Coronary artery (tissue), 2 donors: Measurements from ENCODE around the gene RBFOX2.

Experiments used
- DNase-seq: peaks from one replicate; pipeline ENCODE4 v3.0.0-alpha.2; 2017; ENCODE audit warnings: low spot score
- H3K27ac ChIP-seq, 2 donors: fragments of 200-600 bp; sonication (generic); one replicate each; pipeline ENCODE4 v1.5.1; 2016 to 2019
- H3K4me3 ChIP-seq: fragments of 200-600 bp; sonication (generic); 2 replicates; pipeline ENCODE4 v1.5.1; 2016; ENCODE audit warnings: mild to moderate bottlenecking, moderate library complexity
- TF ChIP-seq, protein P1 (sequence below): fragments of 200-600 bp; sonication (generic); IDR thresholded peaks from one replicate; pipeline ENCODE4 v1.5.1; 2019; ENCODE audit warnings: antibody characterized with exemption

Gene RBFOX2

DNA sequence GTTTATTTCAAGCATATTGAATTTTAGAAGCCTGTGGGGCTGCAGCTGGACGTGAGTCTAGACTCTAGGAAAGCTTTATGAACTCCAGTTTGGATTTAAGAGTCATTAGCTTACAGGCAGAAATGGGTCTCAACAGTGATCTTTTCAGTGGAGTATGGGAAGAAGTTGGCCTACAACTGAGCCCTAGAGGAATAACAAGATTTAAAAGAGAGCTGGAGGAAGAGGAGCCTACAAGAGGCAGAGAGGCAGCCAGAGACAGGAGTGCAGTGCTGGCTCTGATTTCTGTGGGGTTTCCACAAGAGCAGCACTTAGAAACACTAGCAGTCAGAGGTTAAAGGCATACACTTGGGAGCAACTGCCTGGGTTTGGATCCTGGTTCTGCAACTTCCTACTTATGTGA is 293.1 kb downstream of the RBFOX2 start:
- DNase-seq, result no peak
- H3K27ac ChIP-seq, result no peak overlapping the region
- no peak overlapping the region for H3K4me3 ChIP-seq
- TF ChIP-seq, protein P1, sequence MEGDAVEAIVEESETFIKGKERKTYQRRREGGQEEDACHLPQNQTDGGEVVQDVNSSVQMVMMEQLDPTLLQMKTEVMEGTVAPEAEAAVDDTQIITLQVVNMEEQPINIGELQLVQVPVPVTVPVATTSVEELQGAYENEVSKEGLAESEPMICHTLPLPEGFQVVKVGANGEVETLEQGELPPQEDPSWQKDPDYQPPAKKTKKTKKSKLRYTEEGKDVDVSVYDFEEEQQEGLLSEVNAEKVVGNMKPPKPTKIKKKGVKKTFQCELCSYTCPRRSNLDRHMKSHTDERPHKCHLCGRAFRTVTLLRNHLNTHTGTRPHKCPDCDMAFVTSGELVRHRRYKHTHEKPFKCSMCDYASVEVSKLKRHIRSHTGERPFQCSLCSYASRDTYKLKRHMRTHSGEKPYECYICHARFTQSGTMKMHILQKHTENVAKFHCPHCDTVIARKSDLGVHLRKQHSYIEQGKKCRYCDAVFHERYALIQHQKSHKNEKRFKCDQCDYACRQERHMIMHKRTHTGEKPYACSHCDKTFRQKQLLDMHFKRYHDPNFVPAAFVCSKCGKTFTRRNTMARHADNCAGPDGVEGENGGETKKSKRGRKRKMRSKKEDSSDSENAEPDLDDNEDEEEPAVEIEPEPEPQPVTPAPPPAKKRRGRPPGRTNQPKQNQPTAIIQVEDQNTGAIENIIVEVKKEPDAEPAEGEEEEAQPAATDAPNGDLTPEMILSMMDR, result no peak

DNA sequence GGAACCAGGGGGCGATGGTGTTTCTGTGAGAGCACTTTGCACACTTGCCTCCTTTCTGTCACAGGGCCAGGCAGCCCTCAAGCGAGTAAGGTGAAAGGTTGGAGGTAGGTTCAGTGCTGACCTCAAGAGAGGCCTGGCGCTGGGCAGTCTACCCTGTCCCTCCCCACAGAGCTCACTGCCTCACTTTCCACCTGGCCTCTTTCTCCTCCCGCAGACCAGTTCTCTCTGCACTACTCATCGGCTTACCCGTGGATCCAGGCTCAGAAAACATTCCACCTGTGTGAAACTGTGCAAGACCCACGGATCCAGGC is 294.2 kb downstream of the RBFOX2 start:
- Histone ChIP-seq H3K27ac (no peak overlapping the region), H3K4me3 (no peak overlapping the region)
- DNase-seq, result no peak
- TF ChIP-seq, protein P1, result no peak

DNA sequence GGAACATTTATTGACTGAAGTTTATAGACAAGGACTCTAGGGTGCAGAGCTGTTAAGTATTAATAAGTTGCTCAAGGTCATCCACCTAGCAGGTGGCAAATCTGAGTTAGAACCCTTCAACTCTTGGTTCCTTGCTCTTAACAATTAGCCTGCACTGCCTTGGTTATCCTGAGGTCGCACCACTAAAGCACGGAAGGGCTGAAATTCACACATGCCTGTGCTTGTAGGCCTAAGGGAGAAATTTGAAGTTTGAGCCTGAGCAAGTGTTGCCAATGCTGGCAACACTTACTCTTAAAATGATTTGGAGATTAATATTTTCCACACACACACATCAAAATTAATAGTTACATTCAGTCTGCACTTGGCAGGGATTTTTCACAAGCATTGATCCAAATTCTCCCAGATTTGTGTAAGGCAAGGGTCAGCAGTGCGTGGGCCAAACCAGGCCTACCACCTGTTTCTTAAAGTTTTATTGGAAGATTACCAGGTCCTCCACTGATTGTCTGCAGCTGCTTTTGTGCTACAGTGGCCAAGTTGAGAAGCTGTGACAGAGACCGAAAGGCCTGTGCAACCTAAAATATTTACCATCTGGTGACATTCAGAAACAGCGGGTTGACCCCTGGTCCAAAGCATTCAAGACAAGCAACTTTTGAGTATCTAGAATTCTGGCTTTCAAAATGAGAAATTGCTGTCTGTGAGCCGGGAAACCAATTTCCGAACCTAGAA is 294.7 kb downstream of the RBFOX2 start:
- Histone ChIP-seq H3K4me3 (no peak overlapping the region), H3K27ac (no peak overlapping the region)
- no peak for DNase-seq
- TF ChIP-seq, protein P1, result no peak

DNA sequence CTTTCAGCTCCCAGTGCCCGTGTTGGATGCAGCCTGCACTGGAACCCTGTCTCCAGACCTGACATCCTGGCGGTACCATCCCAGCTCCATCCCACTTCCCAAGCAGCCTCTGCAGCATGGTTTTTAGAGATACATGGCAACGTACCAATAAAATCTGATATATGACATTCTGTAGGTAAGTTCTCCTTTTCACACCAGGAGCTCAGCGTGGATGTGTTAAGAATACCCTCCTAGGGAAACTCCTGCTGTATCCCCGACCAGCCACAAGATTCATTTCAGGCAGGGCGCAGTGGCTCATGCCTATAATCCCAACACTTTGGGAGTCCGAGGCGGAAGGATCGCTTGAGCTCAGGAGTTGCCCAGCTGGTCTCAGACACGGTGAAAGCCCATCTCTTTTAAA is 295.6 kb downstream of the RBFOX2 start:
- H3K27ac ChIP-seq, result no peak overlapping the region
- TF ChIP-seq, protein P1, result no peak
- H3K4me3 ChIP-seq, result no peak overlapping the region
- no peak for DNase-seq

DNA sequence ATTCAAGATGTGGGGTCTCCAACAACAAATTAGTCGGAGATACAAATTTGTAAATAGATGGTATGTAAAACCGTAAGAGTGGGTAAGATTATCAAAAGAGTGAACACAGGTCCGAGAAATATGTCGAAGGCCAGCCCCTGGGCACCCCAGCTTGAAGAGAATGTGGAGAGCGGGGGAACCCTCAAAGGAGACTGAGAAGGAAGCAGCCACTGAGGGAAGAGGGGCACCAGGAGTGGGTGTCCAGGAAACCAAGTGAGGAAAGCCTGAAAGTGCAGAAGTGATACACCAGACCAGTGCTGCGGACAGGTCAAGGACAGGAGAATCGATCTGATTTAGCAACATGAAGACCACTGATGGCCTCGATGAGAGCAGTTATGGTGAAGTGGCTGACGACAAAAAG is 296.5 kb downstream of the RBFOX2 start:
- TF ChIP-seq, protein P1, result no peak
- H3K27ac ChIP-seq, result no peak overlapping the region

DNA sequence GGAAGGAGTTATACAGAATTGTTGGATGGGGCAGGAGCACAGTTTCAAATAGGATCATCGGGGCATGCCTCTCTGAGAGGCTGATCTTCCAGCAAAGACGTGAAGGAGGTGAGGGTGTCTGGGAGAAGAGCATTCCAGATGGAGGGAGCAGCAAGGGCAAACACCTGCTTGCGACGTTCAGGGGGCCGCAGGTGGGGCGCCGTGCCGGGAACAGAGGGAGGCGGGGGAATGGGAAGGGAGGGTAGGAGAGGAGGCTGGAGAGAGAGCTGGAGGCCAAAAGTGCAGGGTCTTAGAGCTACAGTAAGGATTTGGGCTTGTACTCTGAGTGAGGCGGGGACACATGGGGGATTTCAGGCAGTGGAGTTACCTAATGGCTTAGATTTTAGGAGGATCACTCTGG is 297.3 kb downstream of the RBFOX2 start:
- TF ChIP-seq, protein P1, result no peak
- Histone ChIP-seq H3K4me3 (no peak overlapping the region), H3K27ac (no peak overlapping the region)
- DNase-seq, result no peak

More for the DNA sequence above, 296.5 kb downstream of the RBFOX2 start:
- H3K4me3 ChIP-seq, result no peak overlapping the region
- no peak for DNase-seq

DNA sequence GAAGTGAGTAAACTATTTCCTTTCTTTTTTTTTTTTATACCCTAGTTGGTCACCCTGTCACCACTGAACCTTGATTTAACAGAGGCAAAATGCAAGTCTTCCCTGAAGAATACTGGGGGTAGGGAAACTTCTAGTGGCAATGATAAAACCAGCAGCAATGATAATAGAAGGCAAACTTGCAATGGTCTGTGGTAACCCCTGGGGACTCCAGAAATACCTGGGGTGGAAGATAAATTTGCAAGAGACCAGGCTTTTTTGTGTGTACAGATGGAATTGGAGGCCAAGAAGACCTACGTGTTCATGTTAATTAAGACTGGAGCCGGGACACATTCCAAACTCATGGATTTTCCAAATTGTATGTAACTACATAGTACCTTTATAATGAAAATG is 299.3 kb downstream of the RBFOX2 start:
- Histone ChIP-seq H3K4me3 (no peak overlapping the region), H3K27ac (no peak overlapping the region)
- DNase-seq, result no peak
- TF ChIP-seq, protein P1, result no peak
